H9 (cell line): ENCODE results near the gene NFKB1. TPM values are rescaled to one million over a fixed set of nuclear protein-coding genes. Genes with fewer than 3 reads are reported as not detected.

ENCODE experiments used
- DNase-seq: peaks from one replicate; pipeline ENCODE4 v3.0.0-alpha.2; 2017
- H2AFZ ChIP-seq: one replicate; pipeline ENCODE4 v1.6.1; 2013; ENCODE audit warnings: mild to moderate bottlenecking, low read length, control low read depth, moderate library complexity
- H2AK5ac ChIP-seq: 2 replicates; pipeline ENCODE4 v1.6.1; 2013; ENCODE audit warnings: low read length, control low read depth, mixed read lengths; ENCODE audit not compliant: insufficient read length
- H2BK120ac ChIP-seq: one replicate; pipeline ENCODE4 v1.6.1; 2013; ENCODE audit warnings: low read depth, mild to moderate bottlenecking, low read length, control low read depth, inconsistent platforms; ENCODE audit not compliant: poor library complexity, severe bottlenecking
- H2BK12ac ChIP-seq: 2 replicates; pipeline ENCODE4 v1.6.1; 2013; ENCODE audit warnings: low read length, control low read depth, mixed read lengths, low read depth; ENCODE audit not compliant: insufficient read length
- H2BK15ac ChIP-seq: 2 replicates; pipeline ENCODE4 v1.6.1; 2013; ENCODE audit warnings: low read depth, low read length, control low read depth
- H2BK20ac ChIP-seq: one replicate; pipeline ENCODE4 v1.6.1; 2013; ENCODE audit warnings: low read depth, mild to moderate bottlenecking, low read length, control low read depth, inconsistent platforms; ENCODE audit not compliant: poor library complexity, severe bottlenecking
- H2BK5ac ChIP-seq: 2 replicates; pipeline ENCODE4 v1.6.1; 2013; ENCODE audit warnings: low read length, control low read depth, mixed read lengths; ENCODE audit not compliant: insufficient read length
- H3K14ac ChIP-seq: 2 replicates; pipeline ENCODE4 v1.6.1; 2013; ENCODE audit warnings: low read length, control low read depth; ENCODE audit not compliant: insufficient read depth
- H3K18ac ChIP-seq: 2 replicates; pipeline ENCODE4 v1.6.1; 2013; ENCODE audit warnings: low read depth, mild to moderate bottlenecking, mixed read lengths, low read length, control low read depth; ENCODE audit not compliant: insufficient read length
- H3K23ac ChIP-seq: 2 replicates; pipeline ENCODE4 v1.6.1; 2013; ENCODE audit warnings: low read length, control low read depth, mixed read lengths, low read depth; ENCODE audit not compliant: insufficient read length
- H3K23me2 ChIP-seq: 2 replicates; pipeline ENCODE4 v1.6.1; 2013; ENCODE audit warnings: low read depth, mild to moderate bottlenecking, mixed read lengths, low read length, control low read depth; ENCODE audit not compliant: insufficient read length, poor library complexity, severe bottlenecking
- H3K27ac ChIP-seq: 2 replicates; pipeline ENCODE4 v1.5.1; 2013; ENCODE audit warnings: low read length, control low read depth, mixed read lengths, low read depth; ENCODE audit not compliant: insufficient read length
- H3K27me3 ChIP-seq: 2 replicates; pipeline ENCODE4 v1.6.1; 2013; ENCODE audit warnings: low read length, control low read depth, inconsistent platforms; ENCODE audit not compliant: insufficient read depth
- H3K4ac ChIP-seq: 2 replicates; pipeline ENCODE4 v1.6.1; 2013; ENCODE audit warnings: low read depth, mild to moderate bottlenecking, control low read depth, inconsistent platforms, low read length, moderate library complexity
- H3K4me1 ChIP-seq: 2 replicates; pipeline ENCODE4 v1.6.1; 2013; ENCODE audit warnings: low read length, control low read depth, inconsistent platforms; ENCODE audit not compliant: insufficient read depth
- H3K4me2 ChIP-seq: 2 replicates; pipeline ENCODE4 v1.6.1; 2013; ENCODE audit warnings: low read length, control low read depth, mixed read lengths; ENCODE audit not compliant: insufficient read length, insufficient read depth
- H3K56ac ChIP-seq: 2 replicates; pipeline ENCODE4 v1.6.1; 2013; ENCODE audit warnings: low read depth, mild to moderate bottlenecking, mixed read lengths, low read length, control low read depth; ENCODE audit not compliant: insufficient read length
- H3K79me1 ChIP-seq: 2 replicates; pipeline ENCODE4 v1.6.1; 2013; ENCODE audit warnings: low read depth, mild to moderate bottlenecking, moderate library complexity, low read length, control low read depth, inconsistent platforms; ENCODE audit not compliant: insufficient read depth, poor library complexity, severe bottlenecking
- H3K79me2 ChIP-seq: 2 replicates; pipeline ENCODE4 v1.6.1; 2013; ENCODE audit warnings: low read length, control low read depth, inconsistent platforms; ENCODE audit not compliant: insufficient read depth
- H3K9ac ChIP-seq: 2 replicates; pipeline ENCODE4 v1.6.1; 2013; ENCODE audit warnings: low read length, control low read depth, mixed read lengths; ENCODE audit not compliant: insufficient read length; ENCODE audit errors: extremely low read depth
- H3K9me3 ChIP-seq: one replicate; pipeline ENCODE4 v1.6.1; 2013; ENCODE audit warnings: low read depth, low read length, inconsistent platforms; ENCODE audit not compliant: control insufficient read depth
- H3T11ph ChIP-seq: one replicate; pipeline ENCODE4 v1.6.1; 2013; ENCODE audit warnings: mild to moderate bottlenecking, low read length, control low read depth, inconsistent platforms
- H4K20me1 ChIP-seq: one replicate; pipeline ENCODE4 v1.6.1; 2013; ENCODE audit not compliant: control insufficient read depth, insufficient read length, insufficient read depth
- H4K5ac ChIP-seq: 2 replicates; pipeline ENCODE4 v1.6.1; 2013; ENCODE audit warnings: low read depth, mild to moderate bottlenecking, mixed read lengths, low read length, control low read depth; ENCODE audit not compliant: insufficient read length
- H4K8ac ChIP-seq: replicated peaks from 2 replicates; pipeline ENCODE4 v1.6.1; 2013; ENCODE audit warnings: low read length, control low read depth, mixed read lengths, low read depth; ENCODE audit not compliant: insufficient read length
- H4K91ac ChIP-seq: 2 replicates; pipeline ENCODE4 v1.6.1; 2013; ENCODE audit warnings: low read depth, mild to moderate bottlenecking, moderate library complexity, mixed read lengths, low read length, control low read depth; ENCODE audit not compliant: insufficient read length
- H3K27ac Mint-ChIP-seq, 3 experiments: 2 replicates in 2 of 3; 3 replicates in 1 of 3; pipeline ENCODE4 v1.8.0; 2020 to 2021; ENCODE audit warnings: mixed read lengths in 3 of 3, mild to moderate bottlenecking in 1 of 3, moderate library complexity in 1 of 3
- H3K27me3 Mint-ChIP-seq: 2 replicates; pipeline ENCODE4 v1.8.0; 2021; ENCODE audit warnings: low read depth, mild to moderate bottlenecking, moderate library complexity, mixed read lengths
- H3K36me3 Mint-ChIP-seq, 3 experiments: 2 replicates in 2 of 3; 3 replicates in 1 of 3; pipeline ENCODE4 v1.8.0; 2020 to 2021; ENCODE audit warnings: low read depth in 3 of 3, mixed read lengths in 3 of 3; ENCODE audit not compliant: insufficient read depth in 1 of 3
- H3K4me1 Mint-ChIP-seq, 2 experiments: 2 replicates each; pipeline ENCODE4 v1.8.0; 2020; ENCODE audit warnings: mixed read lengths in 2 of 2
- H3K4me3 Mint-ChIP-seq, 2 experiments: 2 replicates in 1 of 2; 3 replicates in 1 of 2; pipeline ENCODE4 v1.8.0; 2020 to 2021; ENCODE audit warnings: mild to moderate bottlenecking in 2 of 2, mixed read lengths in 2 of 2, moderate library complexity in 1 of 2
- H3K9me3 Mint-ChIP-seq, 2 experiments: 2 replicates in 1 of 2; 3 replicates in 1 of 2; pipeline ENCODE4 v1.8.0; 2020; ENCODE audit warnings: mild to moderate bottlenecking in 2 of 2, mixed read lengths in 2 of 2, moderate library complexity in 1 of 2
- WGBS: extraction: QIAGEN DNeasy Blood & Tissue Kit; methylation state at CpG from one replicate; pipeline ENCODE4 v1.1.7; 2013; ENCODE audit warnings: missing lambda C conversion rate, low lambda C conversion rate, mixed read lengths; ENCODE audit not compliant: insufficient read length; ENCODE audit errors: extremely low coverage; 5-methylcytosine and 5-hydroxymethylcytosine counted together
- total RNA-seq: library from RNA; stranded (reverse); gene quantifications from 2 replicates; pipeline ENCODE4 v1.2.1, GENCODE V29; 2021
- TF ChIP-seq, protein P1 (sequence below): fragments of 200-600 bp; sonication (generic); conservative IDR thresholded peaks from 3 replicates; pipeline ENCODE4 v1.8.0; 2021; ENCODE audit warnings: antibody characterized with exemption, mild to moderate bottlenecking

The NFKB1 gene
- total RNA-seq, 1 experiment from 2014 or later: 5.7 TPM

DNA sequence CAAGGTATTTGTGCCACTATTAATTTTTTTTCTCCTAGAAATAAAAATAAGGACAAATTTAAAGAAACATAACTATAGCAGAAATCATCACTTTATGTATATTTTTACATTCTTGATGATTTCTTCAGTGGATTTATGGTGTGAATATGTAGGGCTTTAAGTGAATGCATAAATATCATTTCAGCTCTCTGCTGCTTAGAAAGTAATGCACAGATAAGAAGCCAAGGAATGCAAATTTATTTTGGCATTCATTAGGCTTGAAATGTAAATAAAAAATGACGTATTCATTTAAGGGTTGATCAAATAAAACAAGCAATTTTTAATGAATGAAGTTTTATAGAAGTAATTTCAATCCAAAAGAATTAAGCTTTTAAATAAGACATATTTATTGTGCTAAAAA, 66.3 kb downstream of the NFKB1 start:
- Histone ChIP-seq H2BK20ac (no peak overlapping the region), H2AFZ (no peak overlapping the region), H3K14ac (no peak overlapping the region), H3K4me2 (no peak overlapping the region), H3T11ph (no peak overlapping the region), H3K4ac (no peak overlapping the region), H2BK5ac (no peak overlapping the region), H3K23ac (no peak overlapping the region), H3K79me1 (no peaks in the 10 kb centered on the region), H4K20me1 (no peaks in the 10 kb centered on the region), H3K18ac (no peak overlapping the region), H4K91ac (no peak overlapping the region), H3K4me1 (no peaks in the 10 kb centered on the region), H3K23me2 (no peaks in the 10 kb centered on the region), H2BK15ac (no peak overlapping the region), H3K27me3 (no peaks in the 10 kb centered on the region), H4K5ac (no peak overlapping the region), H2BK12ac (no peak overlapping the region), H3K56ac (no peak overlapping the region), H3K9ac (no peak overlapping the region), H4K8ac (no peak overlapping the region), H3K9me3 (no peaks in the 10 kb centered on the region), H3K27ac (no peak overlapping the region), H2BK120ac (no peak overlapping the region), H3K79me2 (no peaks in the 10 kb centered on the region), H2AK5ac (no peak overlapping the region)
- Mint-ChIP-seq H3K27ac (no peak overlapping the region), H3K36me3 (peaks cover 0 to 4% (median 0%) of the 10 kb centered on the region in 3 experiments; a peak in 2 of 7 replicates), H3K4me1 (peaks cover 0 to 4% of the 10 kb centered on the region in 2 experiments; a peak in 1 of 4 replicates), H3K27me3 (no peaks in the 10 kb centered on the region), H3K4me3 (no peak overlapping the region), H3K9me3 (peaks cover 3 to 4% of the 10 kb centered on the region in 2 experiments; a peak in 2 of 5 replicates)
- TF ChIP-seq, protein P1, sequence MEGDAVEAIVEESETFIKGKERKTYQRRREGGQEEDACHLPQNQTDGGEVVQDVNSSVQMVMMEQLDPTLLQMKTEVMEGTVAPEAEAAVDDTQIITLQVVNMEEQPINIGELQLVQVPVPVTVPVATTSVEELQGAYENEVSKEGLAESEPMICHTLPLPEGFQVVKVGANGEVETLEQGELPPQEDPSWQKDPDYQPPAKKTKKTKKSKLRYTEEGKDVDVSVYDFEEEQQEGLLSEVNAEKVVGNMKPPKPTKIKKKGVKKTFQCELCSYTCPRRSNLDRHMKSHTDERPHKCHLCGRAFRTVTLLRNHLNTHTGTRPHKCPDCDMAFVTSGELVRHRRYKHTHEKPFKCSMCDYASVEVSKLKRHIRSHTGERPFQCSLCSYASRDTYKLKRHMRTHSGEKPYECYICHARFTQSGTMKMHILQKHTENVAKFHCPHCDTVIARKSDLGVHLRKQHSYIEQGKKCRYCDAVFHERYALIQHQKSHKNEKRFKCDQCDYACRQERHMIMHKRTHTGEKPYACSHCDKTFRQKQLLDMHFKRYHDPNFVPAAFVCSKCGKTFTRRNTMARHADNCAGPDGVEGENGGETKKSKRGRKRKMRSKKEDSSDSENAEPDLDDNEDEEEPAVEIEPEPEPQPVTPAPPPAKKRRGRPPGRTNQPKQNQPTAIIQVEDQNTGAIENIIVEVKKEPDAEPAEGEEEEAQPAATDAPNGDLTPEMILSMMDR: no peak
- WGBS: no CpG with 5 or more reads among the region's 1 CpG
- no peak for DNase-seq
